ENCODE data around the gene RAG1.

RAG1 gene

GRCh38 chr11:36590513-36590912 is 22.7 kb downstream of the RAG1 start:
- TF ChIP-seq BHLHE40 (IDR thresholded peaks at IDR 0.05; ENCODE audit: borderline replicate concordance) (no peak), LEF1 (IDR thresholded peaks at IDR 0.05; ENCODE audit: borderline replicate concordance) (no peak)
- ChIA-PET POLR2A (no interaction called here), CTCF (no interaction called here)
- no peak for DNase-seq (ENCODE audit: extremely low spot score)

- ChIA-PET POLR2A (no interaction called here), CTCF (no interaction called here)
- no peak for TF ChIP-seq FOXA1 (IDR thresholded peaks at IDR 0.05)
- TF ChIP-seq L3MBTL2 (conservative IDR thresholded peaks at IDR 0.05) = no peak
- no peak for TF ChIP-seq SUZ12 (IDR thresholded peaks at IDR 0.05)
- no peak for DNase-seq (ENCODE audit: extremely low spot score)
Measured at GRCh38 chr11:36591433-36591832, 23.6 kb downstream of the RAG1 start.

- TF ChIP-seq CTBP1 (IDR thresholded peaks at IDR 0.05; ENCODE audit: borderline replicate concordance) (peak; percentile 76; the same call in 1 of the 2 replicates), SUZ12 (IDR thresholded peaks at IDR 0.05) (peak; percentile 92), ZNF384 (IDR thresholded peaks at IDR 0.05) (no peak), ARNT (IDR thresholded peaks at IDR 0.05) (no peak), HDGF (IDR thresholded peaks at IDR 0.05; ENCODE audit: borderline replicate concordance) (no peak), FOXM1 (IDR thresholded peaks at IDR 0.05; ENCODE audit: borderline replicate concordance) (no peak), ELF4 (IDR thresholded peaks at IDR 0.05) (peak; percentile 84), TARDBP (IDR thresholded peaks at IDR 0.05) (no peak), L3MBTL2 (conservative IDR thresholded peaks at IDR 0.05) (peak; percentile 89)
- ChIA-PET POLR2A (interaction anchor here (0.6 to 0.9 kb wide), 2 partner anchors 8 to 14 kb away, joined by 3 to 4 read pairs; no protein-coding TSS in a partner anchor), CTCF (no interaction called here)
- peak; percentile 82 for DNase-seq (ENCODE audit: extremely low spot score)
Measured at GRCh38 chr11:36594316-36594989, 26.6 kb downstream of the RAG1 start, which contains the start of gene IFTAP. TSS of gene IFTAP (plus strand) at chr11:36594502. CDS start at chr11:36610104, 15,602 bp downstream.

- TF ChIP-seq SP1 (IDR thresholded peaks at IDR 0.05) (no peak), HDGF (IDR thresholded peaks at IDR 0.05; ENCODE audit: borderline replicate concordance) (no peak), FOXM1 (IDR thresholded peaks at IDR 0.05; ENCODE audit: borderline replicate concordance) (no peak), TARDBP (IDR thresholded peaks at IDR 0.05) (no peak), ELF4 (IDR thresholded peaks at IDR 0.05) (no peak), FOXA1 (IDR thresholded peaks at IDR 0.05) (no peak), PKNOX1 (IDR thresholded peaks at IDR 0.05) (no peak), L3MBTL2 (conservative IDR thresholded peaks at IDR 0.05) (no peak), ZNF384 (IDR thresholded peaks at IDR 0.05) (no peak), LEF1 (IDR thresholded peaks at IDR 0.05; ENCODE audit: borderline replicate concordance) (no peak), CTBP1 (IDR thresholded peaks at IDR 0.05; ENCODE audit: borderline replicate concordance) (no peak), NFRKB (IDR thresholded peaks at IDR 0.05) (no peak), BHLHE40 (IDR thresholded peaks at IDR 0.05; ENCODE audit: borderline replicate concordance) (no peak), FOXK2 (IDR thresholded peaks at IDR 0.05) (no peak), SUZ12 (IDR thresholded peaks at IDR 0.05) (no peak), ARNT (IDR thresholded peaks at IDR 0.05) (no peak)
- ChIA-PET CTCF (no interaction called here), POLR2A (no interaction called here)
- no peak for DNase-seq (ENCODE audit: extremely low spot score)
Measured at GRCh38 chr11:36596880-36597279, 29.1 kb downstream of the RAG1 start.

- DNase-seq (ENCODE audit: extremely low spot score) = no peak
- ChIA-PET CTCF (no interaction called here), POLR2A (no interaction called here)
- TF ChIP-seq HDGF (IDR thresholded peaks at IDR 0.05; ENCODE audit: borderline replicate concordance) = no peak
- no peak for TF ChIP-seq NFRKB (IDR thresholded peaks at IDR 0.05)
- no peak for TF ChIP-seq LEF1 (IDR thresholded peaks at IDR 0.05; ENCODE audit: borderline replicate concordance)
- TF ChIP-seq SUZ12 (IDR thresholded peaks at IDR 0.05) = no peak
- TF ChIP-seq ELF4 (IDR thresholded peaks at IDR 0.05) = no peak
- no peak for TF ChIP-seq SP1 (IDR thresholded peaks at IDR 0.05)
- TF ChIP-seq FOXA1 (IDR thresholded peaks at IDR 0.05) = no peak
- no peak for TF ChIP-seq ZNF384 (IDR thresholded peaks at IDR 0.05)
- no peak for TF ChIP-seq PKNOX1 (IDR thresholded peaks at IDR 0.05)
- no peak for TF ChIP-seq BHLHE40 (IDR thresholded peaks at IDR 0.05; ENCODE audit: borderline replicate concordance)
- TF ChIP-seq CTBP1 (IDR thresholded peaks at IDR 0.05; ENCODE audit: borderline replicate concordance) = no peak
- no peak for TF ChIP-seq ARNT (IDR thresholded peaks at IDR 0.05)
- TF ChIP-seq FOXM1 (IDR thresholded peaks at IDR 0.05; ENCODE audit: borderline replicate concordance) = no peak
- TF ChIP-seq L3MBTL2 (conservative IDR thresholded peaks at IDR 0.05) = no peak
- TF ChIP-seq FOXK2 (IDR thresholded peaks at IDR 0.05) = no peak
- TF ChIP-seq TARDBP (IDR thresholded peaks at IDR 0.05) = no peak
Measured at GRCh38 chr11:36598051-36598450, 30.2 kb downstream of the RAG1 start, which contains the start of gene RAG2. TSS of gene RAG2 (minus strand) at chr11:36598236. CDS start at chr11:36594168, 4,068 bp downstream.

- ChIA-PET POLR2A (no interaction called here), CTCF (no interaction called here)
- TF ChIP-seq FOXA1 (IDR thresholded peaks at IDR 0.05) (no peak), L3MBTL2 (conservative IDR thresholded peaks at IDR 0.05) (no peak), NFRKB (IDR thresholded peaks at IDR 0.05) (no peak), SUZ12 (IDR thresholded peaks at IDR 0.05) (no peak), HDGF (IDR thresholded peaks at IDR 0.05; ENCODE audit: borderline replicate concordance) (no peak), BHLHE40 (IDR thresholded peaks at IDR 0.05; ENCODE audit: borderline replicate concordance) (no peak), TARDBP (IDR thresholded peaks at IDR 0.05) (no peak), CTBP1 (IDR thresholded peaks at IDR 0.05; ENCODE audit: borderline replicate concordance) (no peak), PKNOX1 (IDR thresholded peaks at IDR 0.05) (no peak), LEF1 (IDR thresholded peaks at IDR 0.05; ENCODE audit: borderline replicate concordance) (no peak), FOXM1 (IDR thresholded peaks at IDR 0.05; ENCODE audit: borderline replicate concordance) (no peak)
- no peak for DNase-seq (ENCODE audit: extremely low spot score)
Measured at GRCh38 chr11:36600180-36600579, 32.4 kb downstream of the RAG1 start.
